GM13976 (cell line): ENCODE data around the gene THOC6.

Source experiments
- DNase-seq: peaks from one replicate; pipeline ENCODE4 v3.0.0; 2012; ENCODE audit warnings: low spot score
- in situ Hi-C: fragments of 300-500 bp; cut with MboI; formaldehyde crosslinking; loops from one replicate; pipeline ENCODE4 v1.12.0; 2022; ENCODE audit warnings: low sequenced_read_pairs, mixed read lengths, inconsistent platforms; ENCODE audit not compliant: unreplicated experiment
- TF ChIP-seq, protein P1 (sequence below): IDR thresholded peaks from 2 replicates; pipeline ENCODE4 v1.5.1; 2012; ENCODE audit warnings: borderline replicate concordance, mild to moderate bottlenecking; ENCODE audit not compliant: insufficient read depth; ENCODE audit errors: extremely low read depth, missing control alignments, control extremely low read depth

The THOC6 gene

DNA sequence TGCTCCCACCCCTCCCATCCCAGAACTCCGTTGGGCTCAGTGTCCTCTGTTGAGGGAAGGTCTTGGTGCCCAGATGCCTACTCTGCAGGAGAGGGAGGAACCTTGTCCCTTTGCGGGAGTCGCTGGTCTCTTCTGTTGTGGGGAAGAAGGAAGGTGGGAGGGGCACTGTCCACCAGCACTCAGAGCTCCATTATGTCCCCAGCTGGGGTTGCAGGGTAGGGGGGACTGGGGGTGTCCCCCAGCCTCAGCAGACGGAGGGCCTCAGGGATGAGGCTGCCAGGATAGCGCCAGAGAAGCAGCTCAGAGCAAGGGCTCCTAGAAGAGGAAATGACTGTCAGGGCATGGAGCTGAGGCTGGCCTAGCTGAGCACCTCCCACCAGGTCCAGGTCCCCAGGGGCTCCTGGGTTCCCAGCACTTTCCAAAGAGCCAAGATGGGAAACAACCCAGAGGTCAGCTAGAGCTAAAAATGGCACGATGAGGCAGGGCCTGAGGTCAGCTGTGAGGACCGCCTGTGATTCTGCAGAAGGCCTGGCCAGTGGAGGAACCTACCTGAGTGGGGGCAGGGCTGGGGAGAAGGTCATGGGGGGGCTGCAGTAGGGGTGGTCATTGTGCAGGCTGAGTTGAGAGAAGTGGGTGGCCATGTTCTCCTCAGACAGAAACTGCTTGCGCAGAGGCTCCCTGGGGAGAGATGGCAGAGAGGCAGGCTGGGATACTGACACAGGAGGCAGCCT lies 986 bp upstream of the THOC6 start:
- TF ChIP-seq, protein P1, sequence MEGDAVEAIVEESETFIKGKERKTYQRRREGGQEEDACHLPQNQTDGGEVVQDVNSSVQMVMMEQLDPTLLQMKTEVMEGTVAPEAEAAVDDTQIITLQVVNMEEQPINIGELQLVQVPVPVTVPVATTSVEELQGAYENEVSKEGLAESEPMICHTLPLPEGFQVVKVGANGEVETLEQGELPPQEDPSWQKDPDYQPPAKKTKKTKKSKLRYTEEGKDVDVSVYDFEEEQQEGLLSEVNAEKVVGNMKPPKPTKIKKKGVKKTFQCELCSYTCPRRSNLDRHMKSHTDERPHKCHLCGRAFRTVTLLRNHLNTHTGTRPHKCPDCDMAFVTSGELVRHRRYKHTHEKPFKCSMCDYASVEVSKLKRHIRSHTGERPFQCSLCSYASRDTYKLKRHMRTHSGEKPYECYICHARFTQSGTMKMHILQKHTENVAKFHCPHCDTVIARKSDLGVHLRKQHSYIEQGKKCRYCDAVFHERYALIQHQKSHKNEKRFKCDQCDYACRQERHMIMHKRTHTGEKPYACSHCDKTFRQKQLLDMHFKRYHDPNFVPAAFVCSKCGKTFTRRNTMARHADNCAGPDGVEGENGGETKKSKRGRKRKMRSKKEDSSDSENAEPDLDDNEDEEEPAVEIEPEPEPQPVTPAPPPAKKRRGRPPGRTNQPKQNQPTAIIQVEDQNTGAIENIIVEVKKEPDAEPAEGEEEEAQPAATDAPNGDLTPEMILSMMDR, result no peak
- in situ Hi-C loops, result no loop called here
- DNase-seq, result no peak

DNA sequence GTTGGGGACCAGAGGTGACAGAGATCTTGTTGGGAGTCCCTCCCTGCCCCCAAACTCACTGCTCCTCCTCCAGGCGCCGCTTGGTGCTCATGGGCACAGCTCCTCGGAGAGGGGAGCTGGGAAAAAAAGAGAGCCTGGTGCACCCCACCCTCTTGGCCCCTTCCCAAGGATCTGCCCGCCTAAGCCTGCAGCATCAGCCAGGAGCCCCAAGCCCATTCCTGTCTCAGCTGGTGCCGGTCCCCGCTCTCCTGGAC lies 493 bp upstream of the THOC6 start:
- TF ChIP-seq, protein P1, result no peak
- DNase-seq, result no peak
- in situ Hi-C loops, result no loop called here

DNA sequence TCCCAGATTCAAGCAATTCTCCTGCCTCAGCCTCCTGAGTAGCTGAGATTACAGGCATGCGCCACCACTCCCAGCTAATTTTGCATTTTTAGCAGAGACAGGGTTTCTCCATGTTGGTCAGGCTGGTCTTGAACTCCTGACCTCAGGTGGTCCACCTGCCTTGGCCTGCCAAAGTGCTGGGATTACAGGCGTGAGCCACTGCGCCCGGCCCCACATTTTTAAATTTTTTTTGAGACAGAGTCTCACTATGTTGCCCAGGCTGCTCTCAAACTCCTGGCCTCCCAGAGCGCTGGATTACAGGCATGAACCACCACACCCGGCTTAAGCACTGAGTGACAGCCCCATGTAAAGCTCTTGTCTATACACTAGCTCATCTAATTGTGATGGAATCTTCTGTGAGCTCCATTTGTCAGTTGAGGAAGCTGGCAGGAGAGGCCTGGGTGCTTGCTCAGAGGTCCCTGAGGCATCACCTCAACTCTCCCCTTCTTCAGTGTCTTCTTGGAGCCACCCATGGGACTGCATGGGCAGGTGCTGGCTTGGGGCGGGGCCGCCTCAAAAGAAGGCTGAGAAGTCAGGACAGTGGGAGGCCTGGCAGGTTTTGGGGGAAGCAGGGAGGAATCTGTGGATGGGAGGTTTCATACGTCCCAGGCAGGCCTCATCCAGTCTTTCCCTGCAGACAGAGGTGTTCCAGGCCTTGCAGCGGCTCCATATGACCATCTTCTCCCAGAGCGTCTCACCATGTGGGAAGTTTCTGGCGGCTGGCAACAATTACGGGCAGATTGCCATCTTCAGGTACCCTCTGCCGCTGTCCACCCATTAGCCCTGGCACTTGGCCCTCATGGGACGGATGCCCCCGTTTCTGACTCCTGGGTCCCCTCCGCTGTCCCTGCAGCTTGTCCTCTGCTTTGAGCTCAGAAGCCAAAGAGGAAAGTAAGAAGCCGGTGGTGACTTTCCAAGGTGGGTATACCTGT lies 1.5 kb downstream of the THOC6 start:
- TF ChIP-seq, protein P1, result no peak
- DNase-seq, result no peak
- in situ Hi-C loops, result no loop called here

DNA sequence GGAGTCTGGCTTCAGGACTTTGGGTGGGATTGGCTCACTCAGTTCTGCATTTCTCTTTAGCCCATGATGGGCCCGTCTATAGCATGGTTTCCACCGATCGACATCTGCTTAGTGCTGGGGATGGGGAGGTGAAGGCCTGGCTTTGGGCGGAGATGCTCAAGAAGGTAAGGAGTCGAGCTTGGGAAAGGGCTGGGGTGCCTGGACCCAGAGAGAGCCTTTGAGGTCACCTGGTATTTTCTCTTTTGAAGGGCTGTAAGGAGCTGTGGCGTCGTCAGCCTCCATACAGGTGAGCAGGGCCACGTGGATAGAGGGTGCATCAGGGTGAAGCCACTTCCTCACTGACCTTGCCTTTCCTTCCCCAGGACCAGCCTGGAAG lies 2.2 kb downstream of the THOC6 start:
- in situ Hi-C loops, result no loop called here
- TF ChIP-seq, protein P1, result no peak
- DNase-seq, result no peak

DNA sequence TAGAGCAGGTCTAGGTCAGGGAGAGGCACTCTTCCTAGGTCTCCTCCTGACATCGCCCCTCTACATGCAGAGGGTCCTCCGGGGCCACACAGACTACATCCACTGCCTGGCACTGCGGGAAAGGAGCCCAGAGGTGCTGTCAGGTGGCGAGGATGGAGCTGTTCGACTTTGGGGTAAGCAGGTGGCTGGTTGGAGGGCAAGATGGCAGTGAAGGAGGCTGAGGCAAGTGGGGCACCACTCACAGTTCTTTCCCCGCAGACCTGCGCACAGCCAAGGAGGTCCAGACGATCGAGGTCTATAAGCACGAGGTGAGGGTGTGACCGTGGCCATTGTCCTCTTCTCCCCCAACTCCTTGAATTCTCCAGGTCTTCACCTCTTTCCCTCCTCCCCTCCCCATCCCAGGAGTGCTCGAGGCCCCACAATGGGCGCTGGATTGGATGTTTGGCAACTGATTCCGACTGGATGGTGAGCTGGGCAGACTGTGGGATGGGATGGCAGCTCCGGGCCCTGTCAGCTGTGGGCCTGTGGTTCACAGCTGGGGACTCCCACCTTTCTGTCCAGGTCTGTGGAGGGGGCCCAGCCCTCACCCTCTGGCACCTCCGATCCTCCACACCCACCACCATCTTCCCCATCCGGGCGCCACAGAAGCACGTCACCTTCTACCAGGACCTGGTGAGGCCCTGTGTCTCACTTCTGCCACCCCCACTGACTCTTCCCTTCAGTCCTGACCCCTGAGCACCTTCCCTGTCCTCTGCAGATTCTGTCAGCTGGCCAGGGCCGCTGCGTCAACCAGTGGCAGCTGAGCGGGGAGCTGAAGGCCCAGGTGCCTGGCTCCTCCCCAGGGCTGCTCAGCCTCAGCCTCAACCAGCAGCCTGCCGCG lies 3.0 kb downstream of the THOC6 start:
- in situ Hi-C loops, result no loop called here
- TF ChIP-seq, protein P1, result no peak
- no peak for DNase-seq

DNA sequence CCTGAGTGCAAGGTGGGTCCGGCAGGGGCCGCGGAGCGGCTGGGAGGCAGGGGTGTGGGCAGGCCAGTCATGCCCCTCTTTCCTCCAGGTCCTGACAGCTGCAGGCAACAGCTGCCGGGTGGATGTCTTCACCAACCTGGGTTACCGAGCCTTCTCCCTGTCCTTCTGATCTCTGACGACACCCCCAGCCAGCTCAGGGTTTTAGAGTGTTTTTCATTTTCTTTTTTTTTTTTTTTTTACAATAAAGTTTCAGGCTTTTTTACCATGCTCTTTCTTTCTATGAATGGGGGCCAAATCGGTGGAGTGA lies 3.6 kb downstream of the THOC6 start:
- TF ChIP-seq, protein P1, result no peak
- DNase-seq, result no peak
- in situ Hi-C loops, result no loop called here
